Right lobe of liver (tissue), 6 donors: Measurements from ENCODE around the gene STN1. TPM values are rescaled to one million over a fixed set of nuclear protein-coding genes. Genes with fewer than 3 reads are reported as not detected.

Source experiments
- ATAC-seq, 4 donors: fragments of 200-7000 bp; cut with Tn5 transposase; one replicate each; pipeline ENCODE4 v1.9.1; 2020; ENCODE audit warnings: mild to moderate bottlenecking in 4 of 4, moderate library complexity in 4 of 4
- DNase-seq, 3 donors: peaks; one replicate each; pipeline ENCODE4 v3.0.0-alpha.2; 2020
- H3K27ac ChIP-seq, 3 donors: fragments of 200-600 bp; one replicate each; pipeline ENCODE4 v1.8.0; 2022
- H3K27me3 ChIP-seq, 2 donors: fragments of 200-600 bp; one replicate each; pipeline ENCODE4 v1.8.0; 2022
- H3K36me3 ChIP-seq, 4 donors: fragments of 200-600 bp; sonication (generic) in 1 of 4; one replicate each; pipeline versions ENCODE4 v1.5.1 to v1.8.0; 2017 to 2022; ENCODE audit warnings: control low read depth in 1 of 4
- H3K4me1 ChIP-seq, 4 donors: fragments of 200-600 bp; sonication (generic) in 1 of 4; one replicate each; pipeline versions ENCODE4 v1.5.1 to v1.8.0; 2017 to 2022; ENCODE audit warnings: control low read depth in 1 of 4
- H3K4me3 ChIP-seq, 3 donors: fragments of 200-600 bp; one replicate each; pipeline ENCODE4 v1.8.0; 2022
- H3K9me3 ChIP-seq, 4 donors: fragments of 200-600 bp; sonication (generic) in 1 of 4; one replicate each; pipeline versions ENCODE4 v1.5.1 to v1.8.0; 2017 to 2022; ENCODE audit warnings: control low read depth in 1 of 4
- POLR2A ChIP-seq: fragments of 450-650 bp; IDR thresholded peaks from one replicate; pipeline ENCODE4 v1.6.1; 2017; ENCODE audit warnings: antibody characterized with exemption, mild to moderate bottlenecking
- WGBS: methylation state at CpG from one replicate; pipeline ENCODE4 v1.1.6; 2018; ENCODE audit warnings: low coverage, low lambda C conversion rate; ENCODE audit not compliant: insufficient coverage; ENCODE audit errors: missing lambda C conversion rate; 5-methylcytosine and 5-hydroxymethylcytosine counted together
- intact Hi-C, 2 donors: fragments of 100-400 bp; cut with DNase I; formaldehyde crosslinking; loops; one replicate each; pipeline versions ENCODE4 v1.11.2 to v1.14.1; 2022
- total RNA-seq, 6 experiments: library from RNA; depleted of rRNA in 2 of 6; stranded (reverse); fragments of >200 nt in 2 of 6; fragmentation: NEBNext Ultra II Directional in 3 of 6; extraction: Animal tissue kit (Norgen Biotek cat#: 25700) in 3 of 6; gene quantifications; one replicate each; pipeline versions ENCODE4 v1.1.0 to v1.2.4, GENCODE V29; 2016 to 2023
- TF ChIP-seq, protein P1 (sequence below), 4 donors: fragments of 200-600 bp in 3 of 4; fragments of 450-650 bp in 1 of 4; IDR thresholded peaks; one replicate each; pipeline versions ENCODE4 v1.5.1 to v1.8.0; 2016 to 2022; ENCODE audit warnings: antibody characterized with exemption in 4 of 4, mild to moderate bottlenecking in 2 of 4
- donor health status: DM: no; HTN: yes; CAD: no.
- donor health status: DM: no; HTN: no; CAD: no.
- donor health status: DM: no; HTN: no; CAD: no.
- donor health status: DM: no; HTN: yes; CAD: no.
- donor health status: DM: no; HTN: yes; CAD: no.

The STN1 gene
- total RNA-seq, 6 experiments from 2014 or later: 6.1 to 13.3 (median 6.6) TPM

DNA sequence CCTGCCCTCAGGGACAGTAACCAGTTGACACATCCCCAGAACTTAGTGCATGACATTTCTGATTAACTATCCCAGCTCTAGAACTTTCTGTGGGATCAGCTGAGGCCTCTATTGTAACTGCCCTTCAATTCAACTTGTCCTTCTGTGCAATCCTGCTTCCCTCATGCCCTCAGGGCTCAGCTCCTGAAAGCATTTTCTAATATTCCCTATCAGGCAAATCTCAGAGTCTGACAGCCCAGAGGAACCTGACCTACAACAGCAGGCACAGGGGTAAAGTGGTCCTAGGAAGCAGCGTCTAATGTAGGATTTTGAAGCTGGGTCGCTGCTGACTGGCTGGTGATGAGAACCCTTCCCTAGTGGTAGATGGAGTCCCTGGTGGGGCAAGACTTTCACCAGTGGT, 13.6 kb upstream of the STN1 start:
- no peaks in the 10 kb centered on the region for H3K27me3 ChIP-seq
- H3K4me1 ChIP-seq: no peaks in the 10 kb centered on the region
- H3K4me3 ChIP-seq: no peak overlapping the region
- intact Hi-C loops: no loop called here
- ATAC-seq (no peak), DNase-seq (no peak)
- TF ChIP-seq, protein P1, sequence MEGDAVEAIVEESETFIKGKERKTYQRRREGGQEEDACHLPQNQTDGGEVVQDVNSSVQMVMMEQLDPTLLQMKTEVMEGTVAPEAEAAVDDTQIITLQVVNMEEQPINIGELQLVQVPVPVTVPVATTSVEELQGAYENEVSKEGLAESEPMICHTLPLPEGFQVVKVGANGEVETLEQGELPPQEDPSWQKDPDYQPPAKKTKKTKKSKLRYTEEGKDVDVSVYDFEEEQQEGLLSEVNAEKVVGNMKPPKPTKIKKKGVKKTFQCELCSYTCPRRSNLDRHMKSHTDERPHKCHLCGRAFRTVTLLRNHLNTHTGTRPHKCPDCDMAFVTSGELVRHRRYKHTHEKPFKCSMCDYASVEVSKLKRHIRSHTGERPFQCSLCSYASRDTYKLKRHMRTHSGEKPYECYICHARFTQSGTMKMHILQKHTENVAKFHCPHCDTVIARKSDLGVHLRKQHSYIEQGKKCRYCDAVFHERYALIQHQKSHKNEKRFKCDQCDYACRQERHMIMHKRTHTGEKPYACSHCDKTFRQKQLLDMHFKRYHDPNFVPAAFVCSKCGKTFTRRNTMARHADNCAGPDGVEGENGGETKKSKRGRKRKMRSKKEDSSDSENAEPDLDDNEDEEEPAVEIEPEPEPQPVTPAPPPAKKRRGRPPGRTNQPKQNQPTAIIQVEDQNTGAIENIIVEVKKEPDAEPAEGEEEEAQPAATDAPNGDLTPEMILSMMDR (IDR thresholded peaks at IDR 0.05): no peak
- TF ChIP-seq POLR2A: no peak
- H3K36me3 ChIP-seq: no peaks in the 10 kb centered on the region
- H3K27ac ChIP-seq: no peak overlapping the region
- 100% methylated on average over 2 of the region's 2 CpGs for WGBS
- H3K9me3 ChIP-seq: no peaks in the 10 kb centered on the region

- DNase-seq (no peak), ATAC-seq (no peak)
- TF ChIP-seq, protein P1 (IDR thresholded peaks at IDR 0.05): no peak
- TF ChIP-seq POLR2A: no peak
- no peak overlapping the region for H3K27ac ChIP-seq
- intact Hi-C loops: no loop called here
- 60% methylated on average over 4 of the region's 6 CpGs for WGBS
- no peaks in the 10 kb centered on the region for H3K9me3 ChIP-seq
- H3K27me3 ChIP-seq: no peaks in the 10 kb centered on the region
- H3K4me3 ChIP-seq: no peak overlapping the region
- no peaks in the 10 kb centered on the region for H3K4me1 ChIP-seq
- no peaks in the 10 kb centered on the region for H3K36me3 ChIP-seq
These were observed 12.9 kb upstream of the STN1 start for GRCh38 chr10:103930881-103931280.

DNA sequence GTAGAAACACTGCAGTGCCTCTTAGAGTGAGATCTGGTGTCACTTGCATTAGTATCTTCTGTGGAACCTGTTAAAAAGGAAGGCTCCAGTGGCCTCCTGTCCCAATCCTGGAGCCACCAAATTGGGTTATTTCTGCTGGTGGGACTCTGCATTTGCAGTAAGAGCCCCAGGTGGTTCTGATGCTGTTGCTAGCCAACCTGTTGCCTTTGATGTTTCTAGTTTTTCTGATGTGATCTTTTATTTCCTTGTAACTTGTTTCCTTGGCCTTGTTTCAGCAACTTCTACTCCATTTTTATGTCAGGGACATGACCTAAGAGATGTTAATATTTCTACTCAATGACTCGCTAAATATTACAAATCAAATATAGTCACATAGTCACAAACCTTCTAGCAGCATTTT, 12.5 kb upstream of the STN1 start:
- Histone ChIP-seq H3K36me3 (no peaks in the 10 kb centered on the region), H3K4me3 (no peak overlapping the region), H3K4me1 (no peaks in the 10 kb centered on the region), H3K9me3 (no peaks in the 10 kb centered on the region), H3K27ac (no peak overlapping the region), H3K27me3 (no peaks in the 10 kb centered on the region)
- ATAC-seq: no peak
- no peak for DNase-seq
- WGBS: 92% methylated on average over 1 of the region's 1 CpG
- intact Hi-C loops: no loop called here
- no peak for TF ChIP-seq POLR2A
- TF ChIP-seq, protein P1 (IDR thresholded peaks at IDR 0.05): no peak

GRCh38 chr10:103929381-103929921, 11.5 kb upstream of the STN1 start:
- no peaks in the 10 kb centered on the region for H3K36me3 ChIP-seq
- TF ChIP-seq, protein P1 (IDR thresholded peaks at IDR 0.05): no peak
- no peak for TF ChIP-seq POLR2A
- H3K9me3 ChIP-seq: no peaks in the 10 kb centered on the region
- no peak overlapping the region for H3K4me3 ChIP-seq
- ATAC-seq (no peak), DNase-seq (no peak)
- intact Hi-C loops: no loop called here
- H3K27ac ChIP-seq: no peak overlapping the region
- whole genome bisulfite sequencing: 62% methylated on average over 7 of the region's 7 CpGs
- H3K27me3 ChIP-seq: no peaks in the 10 kb centered on the region
- H3K4me1 ChIP-seq: no peaks in the 10 kb centered on the region

GRCh38 chr10:103928784-103929183, 10.8 kb upstream of the STN1 start:
- H3K27ac ChIP-seq: no peak overlapping the region
- no peak overlapping the region for H3K4me3 ChIP-seq
- no peaks in the 10 kb centered on the region for H3K9me3 ChIP-seq
- 92% methylated on average over 6 of the region's 6 CpGs for WGBS
- no peak for TF ChIP-seq POLR2A
- TF ChIP-seq, protein P1 (IDR thresholded peaks at IDR 0.05): no peak
- H3K36me3 ChIP-seq: no peaks in the 10 kb centered on the region
- intact Hi-C loops: no loop called here
- DNase-seq (no peak), ATAC-seq (no peak)
- H3K4me1 ChIP-seq: no peaks in the 10 kb centered on the region
- H3K27me3 ChIP-seq: no peaks in the 10 kb centered on the region
